Skeletal muscle cell (primary cell): Measurements from ENCODE around the gene SKAP1.

ENCODE experiments used
- DNase-seq: peaks from one replicate; pipeline ENCODE4 v3.0.0-alpha.2; 2010; ENCODE audit warnings: low read depth
- H3K4me3 ChIP-seq: 2 replicates; pipeline ENCODE4 v1.5.1; 2011; ENCODE audit warnings: low read depth, mild to moderate bottlenecking, control low read depth, low read length, moderate library complexity

Gene SKAP1

DNA sequence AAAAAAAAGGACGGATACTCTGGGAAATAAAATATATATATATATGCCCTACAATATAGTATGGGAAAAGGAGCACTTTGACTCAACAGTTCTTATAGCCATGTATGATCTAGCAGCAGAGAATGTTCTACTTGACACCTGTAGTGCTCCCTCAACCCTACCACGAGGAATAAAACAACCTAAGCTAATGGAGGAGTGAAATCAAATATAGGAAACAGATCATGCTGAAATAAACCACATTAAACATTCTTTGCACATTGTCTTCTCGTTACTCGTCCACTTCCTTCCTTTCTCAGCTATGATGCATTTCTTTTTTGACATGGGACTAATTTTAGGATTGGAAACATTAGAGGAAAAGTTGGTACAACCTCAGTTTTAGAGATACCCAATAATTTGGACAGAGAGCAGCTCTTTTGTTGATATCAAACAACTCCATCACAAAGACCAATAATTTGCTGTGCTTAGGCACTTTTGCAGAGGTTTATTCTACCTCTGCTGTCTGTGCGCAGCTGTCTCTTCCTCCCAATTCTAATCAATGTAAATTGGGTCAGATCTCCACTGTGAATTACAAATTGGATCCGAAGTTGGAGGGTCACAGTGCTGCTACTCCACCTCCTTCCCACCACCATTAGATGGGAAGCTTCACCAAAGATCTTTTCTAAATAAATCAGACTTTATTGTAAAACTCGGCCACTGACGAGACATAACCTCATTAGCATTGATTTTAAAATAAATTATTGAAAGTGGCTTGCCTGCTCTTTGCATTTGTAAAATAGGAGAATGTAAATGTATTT lies 256.6 kb downstream of the SKAP1 start:
- no peak for DNase-seq
- H3K4me3 ChIP-seq: no peak overlapping the region

DNA sequence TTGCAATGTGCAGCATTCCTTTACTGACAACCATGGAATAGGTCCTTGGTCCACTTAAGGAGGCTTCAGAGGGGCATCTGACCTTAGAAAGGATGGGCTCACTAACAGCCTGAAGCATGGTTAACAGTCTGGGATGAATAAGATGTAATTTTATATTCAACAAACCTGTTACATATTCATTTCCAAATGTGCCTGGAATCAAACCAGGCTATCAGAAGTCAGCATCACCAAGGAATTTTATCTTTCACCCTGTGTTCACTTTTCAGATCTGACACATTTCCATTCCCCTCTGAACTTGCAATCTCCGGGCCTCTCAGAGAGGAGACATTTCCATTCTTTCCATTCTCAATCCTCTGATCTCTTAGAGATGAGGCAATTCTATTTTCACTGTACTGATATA lies 260.1 kb downstream of the SKAP1 start:
- H3K4me3 ChIP-seq: no peak overlapping the region
- DNase-seq: no peak

DNA sequence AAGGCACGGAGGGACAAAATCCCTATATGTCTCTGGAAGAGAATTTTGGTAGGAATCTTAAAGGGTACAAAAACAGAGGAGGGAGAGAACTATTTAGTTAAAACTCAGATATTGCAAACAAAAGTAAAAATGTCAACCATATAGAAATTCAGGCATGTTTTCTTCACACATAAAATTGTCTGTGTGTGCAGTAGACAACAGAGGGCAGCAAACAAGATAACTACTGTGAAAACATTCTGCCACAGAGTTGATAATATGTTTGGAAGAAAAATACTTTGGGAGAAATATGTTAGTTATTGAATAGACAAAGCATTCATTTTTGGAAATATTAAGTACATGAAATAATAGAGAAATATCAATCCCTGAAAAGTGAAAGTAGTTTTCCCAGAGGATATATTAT lies 266.2 kb downstream of the SKAP1 start:
- no peak overlapping the region for H3K4me3 ChIP-seq
- DNase-seq: no peak

DNA sequence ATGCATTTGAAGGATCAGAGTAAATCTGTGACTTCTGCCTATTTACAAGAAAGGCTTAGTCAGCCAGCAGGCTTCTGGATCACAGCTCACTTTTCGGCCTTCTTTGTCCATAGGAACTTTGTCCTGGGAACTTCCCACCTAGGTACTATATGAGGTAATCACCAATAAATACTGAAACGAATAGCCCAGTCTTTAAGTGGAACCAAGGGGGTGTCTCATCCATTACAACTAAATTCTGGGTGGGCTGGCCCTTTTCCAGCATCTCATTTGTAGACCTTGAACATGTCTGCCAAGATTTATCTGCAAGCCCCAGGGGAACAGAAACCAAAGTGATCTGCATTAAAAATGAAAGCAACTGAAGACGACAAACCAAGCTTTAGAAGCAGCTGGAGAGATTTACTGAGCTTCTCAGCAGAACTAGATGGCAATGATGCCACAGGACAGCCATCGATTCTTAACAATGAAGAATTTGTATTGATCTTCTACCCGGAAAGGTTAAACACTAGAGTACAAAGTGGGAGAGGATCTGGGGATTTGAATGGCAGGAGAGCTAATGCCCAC lies 267.0 kb downstream of the SKAP1 start:
- no peak for DNase-seq
- H3K4me3 ChIP-seq: no peak overlapping the region

DNA sequence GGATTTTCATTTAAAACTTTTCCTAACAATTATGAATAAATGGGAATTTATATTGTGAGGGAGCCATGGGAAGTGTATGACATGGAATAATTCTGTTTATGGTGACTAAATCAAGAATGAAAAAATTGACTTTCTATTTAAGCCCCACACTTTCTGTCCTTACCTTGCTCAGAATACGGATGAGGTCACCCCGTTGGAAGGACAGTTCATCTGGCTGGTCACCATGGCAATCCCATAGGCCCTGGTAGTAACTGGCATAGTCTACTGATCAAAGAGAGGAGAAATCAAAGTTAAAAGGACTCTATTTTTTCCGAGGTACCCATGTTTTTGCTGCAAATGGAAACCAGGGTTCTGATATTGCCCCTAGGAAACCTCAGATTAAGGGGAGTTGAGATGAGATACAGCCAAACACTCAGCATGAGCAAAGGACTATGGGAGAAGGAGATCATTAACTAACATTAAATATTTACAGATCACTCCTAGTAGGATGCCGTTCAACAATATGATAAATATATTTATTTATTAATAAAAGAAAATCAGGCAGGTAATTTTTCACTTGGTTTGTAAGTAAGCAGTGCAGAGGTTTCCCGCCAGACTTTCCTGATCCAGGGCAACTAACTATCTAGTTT lies 267.6 kb downstream of the SKAP1 start:
- no peak for DNase-seq
- H3K4me3 ChIP-seq: no peak overlapping the region

DNA sequence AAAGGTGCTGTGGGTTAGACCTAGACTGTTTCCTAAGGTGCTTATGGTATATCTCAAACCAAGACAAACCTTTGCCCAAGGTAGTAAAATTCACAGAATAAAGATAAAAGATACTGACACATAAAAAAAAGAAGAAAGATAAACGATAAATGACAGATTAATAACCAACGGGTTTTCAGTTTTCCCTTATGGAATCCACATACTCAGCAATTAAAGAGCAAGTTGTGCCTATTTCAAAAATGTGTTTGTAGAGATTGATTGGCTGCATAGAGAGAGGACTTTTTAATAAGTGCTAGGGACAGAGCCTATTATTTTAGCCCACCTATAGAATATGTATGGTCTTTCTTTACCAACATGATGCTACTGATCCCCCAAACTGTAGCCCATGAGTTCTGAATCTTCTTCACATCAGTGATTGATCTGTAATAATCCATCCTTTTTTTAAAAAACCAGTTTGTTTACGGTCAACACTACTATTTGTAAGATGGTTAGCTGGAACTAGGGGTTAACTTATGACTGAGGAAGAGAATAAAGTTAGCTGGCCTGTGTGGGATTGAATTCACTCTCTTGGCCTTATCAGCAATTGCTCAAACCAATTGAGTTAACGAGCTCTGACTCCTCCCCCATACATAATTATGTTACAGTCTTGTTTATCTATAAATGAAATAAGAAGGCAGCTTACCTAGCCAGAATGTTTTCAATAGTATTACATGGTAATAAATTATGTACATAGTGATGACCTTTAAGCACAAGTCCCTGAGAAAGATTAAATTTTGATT lies 268.7 kb downstream of the SKAP1 start:
- H3K4me3 ChIP-seq: no peak overlapping the region
- no peak for DNase-seq

DNA sequence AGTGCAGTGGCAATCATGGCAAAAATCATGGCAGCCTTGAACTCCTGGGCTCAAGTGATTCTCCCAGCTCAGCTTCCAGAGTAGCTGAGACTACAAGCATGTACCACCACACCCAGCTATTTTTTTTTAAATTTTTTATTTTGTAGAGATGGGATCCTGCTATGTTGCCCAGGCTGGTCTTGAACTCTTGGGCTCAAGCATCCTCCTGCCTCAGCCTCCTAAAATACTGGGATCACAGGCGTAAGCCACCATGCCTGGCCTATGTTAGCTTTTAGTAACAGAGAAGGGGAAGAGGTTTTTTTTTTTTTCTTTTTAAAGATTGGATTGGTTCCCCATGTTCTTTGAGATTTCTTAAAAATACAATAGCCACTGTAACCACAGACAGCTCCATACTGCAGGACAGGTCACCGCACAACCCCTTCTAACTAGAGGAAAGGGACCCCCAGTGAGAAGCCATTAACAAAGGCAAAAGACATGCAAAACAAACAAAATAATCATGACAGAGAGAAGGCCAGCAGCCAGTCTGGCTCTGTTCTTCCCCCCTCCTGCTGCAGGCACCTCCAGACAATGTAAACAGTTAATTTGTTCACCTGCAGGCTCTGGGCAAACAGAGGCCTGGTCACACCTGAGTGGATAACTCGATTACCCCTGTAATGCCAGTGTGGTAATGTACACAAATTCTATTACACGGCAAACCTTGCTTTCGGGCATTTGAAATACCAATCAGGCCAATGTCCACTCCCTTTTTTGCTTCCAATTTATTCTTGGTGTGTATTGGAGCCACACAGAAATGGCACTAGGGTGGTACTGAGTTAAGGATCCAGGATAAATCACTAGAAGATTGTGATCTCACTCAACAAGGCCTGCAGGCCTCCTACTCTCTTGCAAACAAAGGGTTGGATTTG lies 269.6 kb downstream of the SKAP1 start:
- no peak overlapping the region for H3K4me3 ChIP-seq
- no peak for DNase-seq

DNA sequence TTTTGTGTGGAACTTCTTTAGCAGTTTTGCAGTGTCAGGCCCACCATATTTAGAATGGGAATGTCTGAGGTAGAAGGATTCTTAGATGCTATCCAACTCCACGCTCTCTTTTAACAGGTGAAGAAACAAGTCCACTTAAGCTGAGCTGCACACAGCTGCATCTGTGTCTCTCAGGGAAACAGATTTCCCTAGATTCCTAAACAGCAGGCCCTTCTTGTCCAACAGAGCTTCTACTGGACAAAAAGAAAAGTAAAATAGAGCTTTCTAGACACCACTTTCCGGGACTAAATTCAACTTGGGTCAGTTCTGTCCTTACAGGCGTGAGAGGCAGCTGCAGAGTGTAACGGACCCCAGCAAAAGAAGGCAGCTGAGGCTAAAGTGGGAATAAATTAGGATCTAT lies 270.8 kb downstream of the SKAP1 start:
- DNase-seq: no peak
- no peak overlapping the region for H3K4me3 ChIP-seq

DNA sequence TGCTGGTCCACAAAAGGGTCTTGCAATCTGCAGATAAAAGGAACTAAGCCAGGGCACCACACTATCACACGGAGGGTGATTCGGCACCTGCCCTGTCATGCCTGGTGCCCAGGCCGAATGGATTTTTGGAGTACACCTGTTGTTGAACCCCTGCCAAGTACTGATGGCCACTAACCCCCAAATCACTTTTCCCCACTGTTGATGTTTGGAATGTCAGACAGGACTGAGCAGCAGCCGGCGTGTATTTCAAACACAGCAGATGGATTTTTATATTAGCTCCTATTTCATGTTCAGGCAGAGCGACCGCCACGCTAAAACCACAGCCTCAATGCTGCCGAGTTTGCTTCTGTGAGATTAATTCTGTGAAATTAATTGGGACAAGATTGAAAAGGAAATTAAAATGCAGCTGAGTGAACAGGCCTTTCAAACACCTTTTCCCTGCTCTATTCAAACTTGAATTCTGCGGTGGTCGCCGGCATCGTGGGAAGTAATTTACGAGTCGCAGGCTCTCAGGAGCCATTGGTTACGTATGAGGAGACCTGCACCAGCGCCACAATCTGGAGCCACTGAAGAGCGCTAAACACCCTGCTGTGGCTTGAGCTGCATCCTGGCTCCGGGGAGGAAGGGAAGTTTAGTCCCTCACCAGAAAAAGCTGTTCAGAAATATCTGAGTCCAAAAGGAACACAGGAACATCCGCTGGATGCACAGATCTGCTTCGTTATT lies 274.0 kb downstream of the SKAP1 start:
- H3K4me3 ChIP-seq: no peak overlapping the region
- no peak for DNase-seq

DNA sequence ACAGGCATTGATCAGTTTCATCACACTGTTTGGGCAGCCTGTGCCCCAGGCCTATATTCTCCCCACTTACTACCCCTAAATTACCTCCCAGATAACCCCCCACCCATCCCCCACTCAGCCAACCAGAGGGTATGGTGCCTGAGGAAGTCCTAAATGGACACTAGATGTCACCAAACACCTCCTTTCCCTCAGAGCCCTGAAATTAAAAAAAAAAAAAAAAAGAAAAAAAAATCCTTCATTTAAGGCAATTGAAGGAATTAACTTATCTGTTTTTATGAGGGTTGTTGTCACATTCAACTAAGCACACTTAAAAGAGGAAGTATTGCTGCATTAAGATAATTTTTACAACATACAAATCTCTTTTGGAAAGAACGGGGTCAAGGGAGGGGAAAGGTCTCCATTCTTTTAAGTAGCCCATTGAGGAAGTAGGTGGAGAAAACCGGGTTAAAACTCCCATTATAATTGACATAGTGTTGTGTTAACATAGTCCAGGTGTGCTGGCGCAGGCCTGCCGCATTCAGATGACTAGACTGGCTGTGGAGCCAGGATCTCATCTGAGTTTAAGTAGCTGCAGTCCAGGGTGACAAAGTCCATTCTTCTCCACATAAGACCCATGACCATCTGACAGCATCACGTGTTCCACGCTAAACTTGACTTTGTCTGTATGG lies 276.2 kb downstream of the SKAP1 start:
- no peak overlapping the region for H3K4me3 ChIP-seq
- no peak for DNase-seq

DNA sequence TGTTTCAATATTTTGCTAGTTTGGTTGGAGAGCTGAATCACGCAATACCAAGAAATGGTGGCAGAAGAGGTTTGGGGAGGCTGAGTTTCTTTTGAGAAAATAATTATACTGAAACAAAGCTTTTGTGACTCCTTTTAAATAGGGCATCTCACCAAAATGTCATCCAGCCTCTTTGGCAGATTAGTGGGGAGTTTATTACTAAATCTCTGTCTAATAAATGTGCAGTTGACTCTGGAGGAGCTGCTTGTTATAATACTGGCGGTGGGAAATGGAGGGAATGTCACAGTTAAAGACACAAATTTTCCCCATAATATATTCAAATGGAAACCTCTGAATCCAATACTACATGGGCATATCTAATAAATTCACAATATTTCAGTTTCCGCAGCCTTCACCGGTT lies 277.7 kb downstream of the SKAP1 start:
- DNase-seq: no peak
- no peak overlapping the region for H3K4me3 ChIP-seq

DNA sequence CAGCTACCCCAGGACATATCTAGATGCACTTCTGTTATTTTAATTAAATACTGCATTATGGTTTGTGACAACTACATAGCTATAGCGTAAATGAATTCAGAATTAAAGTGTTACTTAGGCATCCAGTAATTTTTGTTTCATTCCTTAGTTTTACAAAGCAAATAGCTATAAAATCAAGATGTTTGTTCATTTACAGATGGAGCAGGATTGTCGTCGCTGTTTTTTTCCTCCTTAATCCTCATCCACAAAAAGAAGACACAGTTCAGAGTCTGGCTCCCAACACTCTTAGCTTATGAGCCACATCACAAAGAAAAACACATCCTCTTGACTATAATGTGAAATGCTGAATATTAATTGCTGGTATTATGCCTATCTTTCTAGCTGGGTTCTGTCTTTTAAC lies 278.8 kb downstream of the SKAP1 start:
- no peak overlapping the region for H3K4me3 ChIP-seq
- no peak for DNase-seq

DNA sequence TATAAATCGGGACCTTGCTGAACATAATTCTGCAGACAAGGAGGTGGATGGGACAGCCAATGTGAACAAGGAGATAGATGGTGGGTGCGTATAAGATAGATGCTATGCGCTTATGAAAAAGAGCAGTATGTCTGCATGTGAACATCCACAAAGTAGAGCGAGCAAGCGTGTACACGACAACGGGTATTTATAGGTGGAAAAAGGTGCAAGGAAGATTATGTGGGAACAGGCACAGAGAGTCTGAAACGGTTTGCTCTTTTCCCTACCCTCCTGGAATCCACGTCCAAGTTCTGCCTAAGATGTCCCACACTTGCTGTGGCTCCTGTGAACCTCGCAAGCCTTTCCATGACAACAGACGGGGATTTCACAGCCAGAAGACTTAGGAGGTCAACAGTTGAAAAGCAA lies 279.4 kb downstream of the SKAP1 start:
- DNase-seq: no peak
- H3K4me3 ChIP-seq: no peak overlapping the region

DNA sequence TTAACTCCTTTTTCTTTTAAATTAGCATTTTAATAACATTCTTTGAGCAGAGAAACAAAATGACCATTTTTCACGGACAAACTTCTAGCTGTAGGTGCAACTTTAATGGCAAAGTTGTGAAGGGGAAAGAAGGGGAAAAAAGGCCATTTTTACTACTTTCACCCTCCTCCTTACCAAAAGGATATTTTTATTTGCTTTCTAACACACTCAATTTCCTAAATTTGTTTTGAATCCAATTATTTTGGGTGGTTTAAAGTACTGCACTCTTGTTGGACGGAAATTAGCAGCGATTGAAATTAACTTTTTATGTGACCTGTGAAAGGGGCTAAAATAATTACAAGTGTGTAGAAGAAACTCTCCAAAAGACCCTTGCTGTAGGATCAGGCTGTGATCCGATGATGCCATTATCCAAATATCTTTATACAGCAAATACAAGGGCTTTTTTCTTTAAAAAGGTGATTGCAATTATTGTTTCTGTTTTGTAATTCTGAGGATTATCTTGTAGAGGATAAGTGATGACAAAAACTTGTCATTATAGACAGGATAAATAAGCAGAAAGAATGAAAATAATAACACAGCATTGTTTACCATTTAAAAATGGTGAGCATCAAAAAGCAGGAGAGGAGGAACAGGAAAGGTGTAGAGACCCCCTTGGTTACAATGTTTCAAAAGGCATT lies 280.1 kb downstream of the SKAP1 start:
- no peak for DNase-seq

DNA sequence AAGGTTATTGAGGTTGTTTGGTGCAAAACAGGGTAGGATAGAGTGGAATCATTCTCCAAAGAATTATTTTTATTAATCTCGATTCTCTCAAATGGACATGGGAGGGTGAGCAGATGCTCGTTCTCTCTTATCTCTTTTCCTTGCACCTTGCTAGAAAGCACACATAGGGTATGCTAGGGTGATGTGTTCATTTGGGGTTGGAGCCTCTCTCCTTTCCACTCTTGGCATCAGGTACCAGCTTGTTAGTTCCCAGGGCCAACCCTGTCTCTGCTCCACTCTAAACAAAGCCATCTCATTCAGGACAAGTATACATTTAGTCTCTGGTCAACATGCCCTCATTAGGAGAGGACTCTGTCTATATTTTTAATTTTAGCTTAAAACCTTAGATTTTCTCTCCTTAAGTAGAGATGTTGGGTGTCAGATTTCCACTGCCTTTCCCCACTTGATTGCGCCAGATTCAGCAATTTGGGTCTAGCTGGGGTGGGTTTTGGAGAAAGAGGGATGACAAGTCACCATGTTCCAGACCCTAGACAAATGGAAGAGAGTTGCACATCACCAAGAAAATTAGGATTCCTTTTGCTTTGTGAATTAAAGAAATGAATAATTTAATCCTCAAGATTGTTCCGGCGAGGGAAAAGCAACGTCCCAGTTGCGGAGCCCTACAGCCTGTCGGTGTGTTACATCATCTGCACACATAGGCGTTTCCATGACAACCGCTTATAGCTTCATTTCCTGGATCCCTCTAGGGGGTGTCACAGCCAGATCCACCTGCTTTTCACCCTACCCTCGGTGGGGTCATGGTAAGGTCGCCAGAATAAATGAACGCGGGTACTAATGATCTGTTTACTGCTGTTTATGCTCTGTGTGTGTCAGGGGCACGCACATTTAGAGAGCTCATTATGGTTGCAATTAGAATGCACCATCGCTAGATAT lies 280.9 kb downstream of the SKAP1 start:
- DNase-seq: no peak
- H3K4me3 ChIP-seq: no peak overlapping the region

More for the DNA sequence above, 280.1 kb downstream of the SKAP1 start:
- no peak overlapping the region for H3K4me3 ChIP-seq

DNA sequence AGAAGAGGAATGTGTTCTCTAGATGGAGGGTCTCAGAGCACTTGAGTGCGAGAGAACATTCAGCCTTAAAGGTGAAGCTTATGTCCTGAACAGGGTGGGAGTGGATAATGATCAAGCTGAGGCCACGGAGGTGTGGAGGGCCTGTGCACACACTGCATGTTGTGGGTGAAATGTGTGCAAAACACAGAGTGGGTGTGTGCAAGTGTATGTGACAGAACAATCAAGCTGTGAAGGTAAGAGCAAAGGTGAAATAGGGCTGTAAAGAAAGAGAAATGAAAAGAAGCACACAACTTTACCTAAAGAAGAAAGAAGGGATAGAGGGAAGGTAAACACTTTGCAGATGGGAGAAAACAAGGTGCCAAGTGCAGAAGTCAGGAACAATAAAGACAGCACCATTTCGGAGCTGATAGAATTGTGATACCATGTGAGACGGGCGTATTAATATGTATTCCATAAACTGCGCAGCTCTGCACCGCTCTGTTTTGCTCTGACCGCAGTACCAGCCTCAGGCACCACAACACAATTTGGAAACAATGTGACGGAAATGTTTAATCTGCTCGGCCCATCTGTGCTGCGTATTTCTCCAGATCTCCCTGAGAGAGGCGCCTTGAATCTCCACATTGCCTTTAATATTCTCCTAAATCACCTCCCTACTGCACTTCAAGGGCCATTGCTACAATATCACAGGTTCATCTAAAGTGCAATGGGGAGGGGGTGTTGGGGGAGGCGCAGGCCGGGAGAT lies 281.8 kb downstream of the SKAP1 start:
- H3K4me3 ChIP-seq: no peak overlapping the region
- DNase-seq: no peak
